Psoas muscle (tissue), 8 donors: Measurements from ENCODE around the gene GRIK1. TPM values are rescaled to one million over a fixed set of nuclear protein-coding genes. Genes with fewer than 3 reads are reported as not detected.

Experiments used
- ATAC-seq, 4 donors: fragments of 200-7000 bp; cut with Tn5 transposase; one replicate each; pipeline ENCODE4 v1.9.1; 2020; ENCODE audit warnings: moderate library complexity in 3 of 4, mild to moderate bottlenecking in 2 of 4
- DNase-seq, 2 donors: peaks; one replicate each; pipeline ENCODE4 v3.0.0-alpha.2; 2020
- H3K27ac ChIP-seq: fragments of 200-600 bp; one replicate; pipeline ENCODE4 v1.8.0; 2022
- H3K27me3 ChIP-seq, 3 donors: fragments of 200-600 bp in 1 of 3; one replicate each; pipeline versions ENCODE4 v1.6.1 to v1.8.0; 2013 to 2022; ENCODE audit warnings: low read length in 2 of 3, mild to moderate bottlenecking in 2 of 3, moderate library complexity in 1 of 3; ENCODE audit not compliant: insufficient read depth in 3 of 3
- H3K36me3 ChIP-seq, 2 donors: fragments of 200-600 bp in 1 of 2; one replicate each; pipeline versions ENCODE4 v1.6.1 to v1.8.0; 2013 to 2022; ENCODE audit warnings: low read depth in 1 of 2, mild to moderate bottlenecking in 1 of 2, moderate library complexity in 1 of 2; ENCODE audit not compliant: insufficient read depth in 1 of 2
- H3K4me1 ChIP-seq: fragments of 200-600 bp; one replicate; pipeline ENCODE4 v1.8.0; 2022
- H3K4me3 ChIP-seq: fragments of 200-600 bp; one replicate; pipeline ENCODE4 v1.8.0; 2022; ENCODE audit warnings: mild to moderate bottlenecking
- H3K9me3 ChIP-seq: fragments of 200-600 bp; one replicate; pipeline ENCODE4 v1.8.0; 2022
- WGBS, 3 donors: extraction: QIAGEN DNeasy Blood & Tissue Kit; methylation state at CpG; one replicate each; pipeline versions ENCODE4 v1.1.6 to v1.1.7; 2013; 5-methylcytosine and 5-hydroxymethylcytosine counted together
- intact Hi-C, 2 donors: fragments of 100-400 bp; cut with DNase I; formaldehyde crosslinking; loops; one replicate each; pipeline versions ENCODE4 v1.11.0 to v1.14.2; 2022
- polyA plus RNA-seq, 3 donors: library from polyadenylated mRNA; stranded (reverse); fragments of 200-250 nt; gene quantifications; one replicate each; pipeline ENCODE4 v1.2.3, GENCODE V29; 2013
- total RNA-seq, 4 donors: library from RNA; stranded (reverse); fragmentation: NEBNext Ultra II Directional in 2 of 4; extraction: Animal tissue kit (Norgen Biotek cat#: 25700) in 2 of 4; gene quantifications; one replicate each; pipeline versions ENCODE4 v1.2.1 to v1.2.4, GENCODE V29; 2021 to 2023
- TF ChIP-seq, protein P1 (sequence below): fragments of 200-600 bp; IDR thresholded peaks from one replicate; pipeline ENCODE4 v1.8.0; 2022; ENCODE audit warnings: antibody characterized with exemption
- donor health status: healthy with polysubstance abuse.
- donor health status: DM: no; HTN: no; CAD: no; lungs with moderate emphysema.
- donor health status: Bipolar disorder and iron deficiency.
- donor health status: healthy.
- donor health status: DM: yes; HTN: yes; CAD: no.
- donor health status: DM: no; HTN: no; CAD: no.
- donor health status: DM: no; HTN: no; CAD: no.
- donor health status: DM: yes; HTN: yes; CAD: no.

The GRIK1 gene
- total and polyA plus RNA-seq, 7 donors: 0.01 to 0.04 TPM; not detected in 5

DNA sequence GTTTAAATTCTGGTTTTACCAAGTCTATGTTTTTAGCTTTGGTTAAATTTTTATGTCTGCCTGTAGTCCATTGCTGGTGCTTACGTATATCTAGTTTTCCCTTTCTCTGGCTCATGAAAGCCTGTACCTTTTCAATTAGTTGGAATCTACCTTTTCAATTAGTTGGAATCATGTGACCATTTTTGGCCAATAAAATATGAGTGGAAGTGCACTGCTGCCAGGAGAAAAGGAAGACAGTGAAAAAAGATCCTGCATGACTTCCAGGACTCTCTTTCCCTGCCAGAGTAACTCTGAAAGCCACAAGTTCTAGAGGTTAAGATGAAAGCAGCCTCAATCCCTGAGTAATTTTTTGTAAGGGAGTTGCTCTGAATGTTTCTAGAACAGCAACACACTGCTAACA is 2.2 kb upstream of the GRIK1 start:
- Histone ChIP-seq H3K4me1 (no peaks in the 10 kb centered on the region), H3K27ac (no peak overlapping the region), H3K9me3 (no peaks in the 10 kb centered on the region), H3K36me3 (no peaks in the 10 kb centered on the region), H3K27me3 (peaks cover 0 to 44% (median 19%) of the 10 kb centered on the region in 3 donors), H3K4me3 (no peak overlapping the region)
- 95 to 97% (median 95%) methylated on average over 1 of the region's 1 CpG for WGBS, 3 donors
- DNase-seq: no peak
- TF ChIP-seq, protein P1, sequence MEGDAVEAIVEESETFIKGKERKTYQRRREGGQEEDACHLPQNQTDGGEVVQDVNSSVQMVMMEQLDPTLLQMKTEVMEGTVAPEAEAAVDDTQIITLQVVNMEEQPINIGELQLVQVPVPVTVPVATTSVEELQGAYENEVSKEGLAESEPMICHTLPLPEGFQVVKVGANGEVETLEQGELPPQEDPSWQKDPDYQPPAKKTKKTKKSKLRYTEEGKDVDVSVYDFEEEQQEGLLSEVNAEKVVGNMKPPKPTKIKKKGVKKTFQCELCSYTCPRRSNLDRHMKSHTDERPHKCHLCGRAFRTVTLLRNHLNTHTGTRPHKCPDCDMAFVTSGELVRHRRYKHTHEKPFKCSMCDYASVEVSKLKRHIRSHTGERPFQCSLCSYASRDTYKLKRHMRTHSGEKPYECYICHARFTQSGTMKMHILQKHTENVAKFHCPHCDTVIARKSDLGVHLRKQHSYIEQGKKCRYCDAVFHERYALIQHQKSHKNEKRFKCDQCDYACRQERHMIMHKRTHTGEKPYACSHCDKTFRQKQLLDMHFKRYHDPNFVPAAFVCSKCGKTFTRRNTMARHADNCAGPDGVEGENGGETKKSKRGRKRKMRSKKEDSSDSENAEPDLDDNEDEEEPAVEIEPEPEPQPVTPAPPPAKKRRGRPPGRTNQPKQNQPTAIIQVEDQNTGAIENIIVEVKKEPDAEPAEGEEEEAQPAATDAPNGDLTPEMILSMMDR: no peak
- intact Hi-C loops: no loop called here
- no peak for ATAC-seq

DNA sequence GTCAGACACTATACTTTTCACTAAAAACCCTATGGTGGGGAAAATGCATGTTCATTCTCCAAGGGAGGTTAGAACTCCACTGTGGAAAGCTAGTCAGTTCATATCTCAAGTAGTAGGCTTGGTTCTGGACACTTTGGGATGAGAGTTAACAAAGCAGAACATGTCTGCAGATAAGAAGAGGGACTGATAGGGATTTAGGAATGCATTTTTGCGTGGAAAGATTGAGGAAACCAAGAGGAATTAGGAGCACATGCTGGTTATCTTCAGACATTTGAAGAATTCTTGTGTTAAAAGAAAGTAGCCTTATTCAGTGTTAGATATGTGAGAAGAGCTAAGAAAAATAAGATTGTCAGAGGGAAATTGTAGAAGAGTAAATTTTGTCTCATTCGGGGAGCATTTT is 1.2 kb upstream of the GRIK1 start:
- Histone ChIP-seq H3K27ac (no peak overlapping the region), H3K36me3 (no peaks in the 10 kb centered on the region), H3K4me1 (no peaks in the 10 kb centered on the region), H3K4me3 (no peak overlapping the region), H3K27me3 (peaks cover 0 to 45% (median 19%) of the 10 kb centered on the region in 3 donors), H3K9me3 (no peaks in the 10 kb centered on the region)
- 72 to 88% (median 78%) methylated on average over 2 of the region's 2 CpGs for WGBS, 3 donors
- DNase-seq (no peak), ATAC-seq (no peak)
- intact Hi-C loops: no loop called here
- TF ChIP-seq, protein P1: no peak

DNA sequence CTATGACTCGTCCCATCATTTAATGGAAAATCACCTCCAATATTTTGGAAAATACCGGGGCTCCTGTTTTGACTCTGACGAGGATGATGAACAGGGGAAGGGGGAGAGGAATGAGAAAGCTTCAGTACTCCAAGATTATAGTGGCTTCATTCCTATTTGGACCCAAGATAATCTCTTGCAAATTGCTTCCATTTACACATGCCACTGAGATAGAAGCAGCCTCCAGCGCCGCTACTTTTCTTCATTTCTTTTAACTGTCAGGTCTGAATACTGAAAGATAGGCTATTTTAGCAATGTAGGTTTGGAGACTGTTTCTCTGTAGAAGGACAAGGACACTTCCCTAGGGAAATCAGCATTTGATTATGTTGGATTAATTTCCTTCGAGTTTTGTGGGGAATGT is 565 bp upstream of the GRIK1 start:
- Histone ChIP-seq H3K4me3 (no peak overlapping the region), H3K27me3 (peaks cover 0 to 45% (median 19%) of the 10 kb centered on the region in 3 donors), H3K36me3 (no peaks in the 10 kb centered on the region), H3K9me3 (no peaks in the 10 kb centered on the region), H3K27ac (no peak overlapping the region), H3K4me1 (no peaks in the 10 kb centered on the region)
- intact Hi-C loops: no loop called here
- 18 to 19% (median 19%) methylated on average over 6 of the region's 6 CpGs for WGBS, 3 donors
- TF ChIP-seq, protein P1: no peak
- no peak for DNase-seq
- ATAC-seq: no peak

DNA sequence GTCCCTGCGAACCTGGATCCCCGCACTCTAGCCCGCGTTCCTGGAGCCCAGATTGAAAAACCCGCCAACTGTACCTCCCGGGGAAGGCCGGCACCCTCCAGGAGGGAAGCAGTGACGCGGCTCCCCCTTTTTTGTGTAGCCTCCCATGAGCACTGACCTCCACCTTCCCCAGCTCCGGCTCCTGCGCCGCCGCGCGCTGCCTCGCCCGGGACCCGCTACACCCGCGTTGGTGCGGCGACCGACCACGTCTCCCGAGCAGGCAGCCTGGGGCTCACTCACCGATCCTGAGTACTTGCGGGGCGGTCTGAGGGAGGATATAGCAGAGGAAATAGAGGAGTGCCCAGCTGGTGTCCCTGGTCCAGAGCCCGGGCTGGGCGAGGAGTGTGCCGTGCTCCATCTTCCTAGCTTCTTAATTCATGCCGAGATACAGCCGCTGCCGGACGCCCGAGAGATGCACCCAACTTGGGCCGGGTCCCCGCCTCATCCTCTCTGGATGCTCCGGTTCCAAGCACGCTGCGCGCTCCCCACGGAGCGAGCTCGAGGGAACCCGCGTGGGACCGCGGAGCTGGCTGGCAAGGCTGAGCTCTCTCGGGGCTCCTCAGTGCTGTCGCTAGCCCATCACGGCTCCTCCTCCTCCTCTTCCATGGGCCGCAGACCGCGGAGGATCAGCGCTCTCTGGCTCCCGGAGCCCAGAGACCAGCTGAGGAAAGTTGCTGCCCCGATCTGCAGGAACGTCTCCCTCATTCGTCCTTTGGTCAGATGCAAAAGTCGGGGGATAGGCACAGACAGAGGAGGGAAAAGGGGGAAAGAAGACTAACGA is 482 bp downstream of the GRIK1 start:
- intact Hi-C loops: no loop called here
- WGBS, 3 donors: 0 to 1% (median 1%) methylated on average over 59 to 62 of the region's 62 CpGs

More for the DNA sequence above, 482 bp downstream of the GRIK1 start:
- TF ChIP-seq, protein P1: no peak
- Histone ChIP-seq H3K36me3 (no peaks in the 10 kb centered on the region), H3K4me3 (no peak overlapping the region), H3K27me3 (peaks cover 4 to 45% (median 19%) of the 10 kb centered on the region in 3 donors), H3K4me1 (no peaks in the 10 kb centered on the region), H3K27ac (no peak overlapping the region), H3K9me3 (no peaks in the 10 kb centered on the region)
- no peak for ATAC-seq
- DNase-seq: no peak
